ENCODE measurements around the gene TIFAB.

TIFAB gene

GRCh38 chr5:135455876-135456237 is 3.7 kb upstream of the TIFAB start:
- Histone ChIP-seq H4K20me1 (ENCODE audit: insufficient read depth, low read length) (no peaks in the 10 kb centered on the region), H3K27me3 (ENCODE audit: insufficient read depth, low read length, poor library complexity) (peaks cover 12% of the 10 kb centered on the region), H3K4me1 (ENCODE audit: insufficient read depth, low read length) (no peaks in the 10 kb centered on the region), H3K36me3 (ENCODE audit: insufficient read depth, low read length) (no peaks in the 10 kb centered on the region), H3K9ac (ENCODE audit: low read depth, low read length) (no peak overlapping the region), H3K79me2 (ENCODE audit: insufficient read depth, low read length) (no peaks in the 10 kb centered on the region), H3K4me3 (ENCODE audit: low read depth in 1 of 2, low read length in 2 of 2) (no peak overlapping the region), H2AFZ (ENCODE audit: low read depth, low read length) (no peak overlapping the region), H3K9me3 (ENCODE audit: insufficient read depth, low read length, severe bottlenecking) (no peaks in the 10 kb centered on the region), H3K27ac (ENCODE audit: low read length) (no peak overlapping the region), H3K4me2 (ENCODE audit: insufficient read depth, low read length) (no peak overlapping the region)
- TF ChIP-seq CTCF (IDR thresholded peaks at IDR 0.05; ENCODE audit: borderline replicate concordance, extremely low read depth, low read length, poor library complexity, severe bottlenecking) (no peak), EZH2 (IDR thresholded peaks at IDR 0.05; ENCODE audit: borderline replicate concordance, low read depth, low read length, severe bottlenecking) (no peak)
- DNase-seq, result no peak
- ATAC-seq (ENCODE audit: insufficient read depth, low read depth), result no peak

DNA sequence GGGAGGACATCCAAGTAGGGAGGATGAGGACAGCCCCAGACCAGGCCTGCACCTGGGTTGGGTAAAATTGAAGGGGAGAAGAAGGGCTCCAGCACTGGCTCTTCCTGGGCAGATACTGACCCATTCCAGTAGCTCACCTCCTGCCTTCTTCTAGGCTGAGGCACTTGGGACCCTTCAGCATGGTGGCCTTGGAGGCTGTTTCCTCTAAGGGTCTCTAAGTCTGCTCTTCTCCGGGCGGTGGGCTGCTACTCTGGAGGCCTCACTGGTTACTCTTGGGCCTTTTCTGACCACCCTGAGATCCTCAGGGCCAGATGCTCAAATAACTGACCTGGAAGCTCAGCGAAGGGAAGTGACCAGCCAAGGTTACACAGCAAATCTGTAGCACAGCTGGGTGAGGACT is 2.8 kb upstream of the TIFAB start:
- H3K79me2 ChIP-seq (ENCODE audit: insufficient read depth, low read length), result no peaks in the 10 kb centered on the region
- H2AFZ ChIP-seq (ENCODE audit: low read depth, low read length), result no peak overlapping the region
- TF ChIP-seq EZH2 (IDR thresholded peaks at IDR 0.05; ENCODE audit: borderline replicate concordance, low read depth, low read length, severe bottlenecking) (no peak), CTCF (IDR thresholded peaks at IDR 0.05; ENCODE audit: borderline replicate concordance, extremely low read depth, low read length, poor library complexity, severe bottlenecking) (no peak)

DNA sequence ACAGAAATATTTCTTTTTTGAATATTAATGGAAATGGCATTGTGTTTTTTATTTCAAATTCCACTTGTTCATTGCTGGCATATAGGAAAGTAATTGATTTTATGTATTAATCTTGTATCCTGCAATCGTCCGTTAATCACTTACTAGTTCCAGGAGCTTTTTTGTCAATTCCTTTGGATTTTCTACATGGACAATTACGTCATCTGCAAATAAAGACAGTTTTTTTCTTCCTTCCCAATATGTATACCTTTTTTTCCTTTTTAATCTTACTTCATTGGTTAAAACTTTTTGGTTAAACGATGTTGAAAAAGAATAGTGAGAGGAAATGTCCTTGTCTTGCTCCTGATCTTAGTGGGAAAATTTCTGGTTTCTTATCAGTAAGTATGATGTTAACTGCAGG is 1.5 kb upstream of the TIFAB start:
- H4K20me1 ChIP-seq (ENCODE audit: insufficient read depth, low read length), result no peaks in the 10 kb centered on the region
- ATAC-seq (ENCODE audit: insufficient read depth, low read depth) (no peak), DNase-seq (no peak)
- no peaks in the 10 kb centered on the region for H3K36me3 ChIP-seq (ENCODE audit: insufficient read depth, low read length)
- H3K27ac ChIP-seq (ENCODE audit: low read length), result no peak overlapping the region
- H3K4me1 ChIP-seq (ENCODE audit: insufficient read depth, low read length), result no peaks in the 10 kb centered on the region
- no peak for TF ChIP-seq EZH2 (IDR thresholded peaks at IDR 0.05; ENCODE audit: borderline replicate concordance, low read depth, low read length, severe bottlenecking)
- no peak for TF ChIP-seq CTCF (IDR thresholded peaks at IDR 0.05; ENCODE audit: borderline replicate concordance, extremely low read depth, low read length, poor library complexity, severe bottlenecking)
- H3K79me2 ChIP-seq (ENCODE audit: insufficient read depth, low read length), result no peaks in the 10 kb centered on the region
- no peak overlapping the region for H2AFZ ChIP-seq (ENCODE audit: low read depth, low read length)
- H3K4me2 ChIP-seq (ENCODE audit: insufficient read depth, low read length), result no peak overlapping the region
- H3K4me3 ChIP-seq (ENCODE audit: low read depth in 1 of 2, low read length in 2 of 2), result no peak overlapping the region
- H3K9ac ChIP-seq (ENCODE audit: low read depth, low read length), result no peak overlapping the region
- peaks cover 17% of the 10 kb centered on the region for H3K27me3 ChIP-seq (ENCODE audit: insufficient read depth, low read length, poor library complexity)
- H3K9me3 ChIP-seq (ENCODE audit: insufficient read depth, low read length, severe bottlenecking), result no peaks in the 10 kb centered on the region

More for the DNA sequence above, 2.8 kb upstream of the TIFAB start:
- Histone ChIP-seq H3K9ac (ENCODE audit: low read depth, low read length) (no peak overlapping the region), H3K9me3 (ENCODE audit: insufficient read depth, low read length, severe bottlenecking) (no peaks in the 10 kb centered on the region), H3K4me3 (ENCODE audit: low read depth in 1 of 2, low read length in 2 of 2) (no peak overlapping the region), H3K36me3 (ENCODE audit: insufficient read depth, low read length) (no peaks in the 10 kb centered on the region), H4K20me1 (ENCODE audit: insufficient read depth, low read length) (no peaks in the 10 kb centered on the region), H3K4me1 (ENCODE audit: insufficient read depth, low read length) (no peaks in the 10 kb centered on the region), H3K4me2 (ENCODE audit: insufficient read depth, low read length) (no peak overlapping the region), H3K27me3 (ENCODE audit: insufficient read depth, low read length, poor library complexity) (peaks cover 6% of the 10 kb centered on the region), H3K27ac (ENCODE audit: low read length) (no peak overlapping the region)
- DNase-seq, result no peak
- ATAC-seq (ENCODE audit: insufficient read depth, low read depth), result no peak

Data from DND-41 (cell line).